CD4-positive, alpha-beta T cell (primary cell): ENCODE data around the gene THRA. TPM values are rescaled to one million over a fixed set of nuclear protein-coding genes. Genes with fewer than 3 reads are reported as not detected.

Experiments
- ATAC-seq: fragments of 200-7000 bp; cut with Tn5 transposase; one replicate; pipeline ENCODE4 v1.10.0; 2022; ENCODE audit warnings: mild to moderate bottlenecking; ENCODE audit not compliant: poor library complexity
- CTCF ChIA-PET: fragments of 350-600 bp; sonication (Branson Sonifier 250); formaldehyde crosslinking; loops from one replicate; lab custom pipeline; 2021; ENCODE audit warnings: antibody characterized with exemption, inconsistent platforms; lab: Charles Lee
- POLR2A ChIA-PET: fragments of 350-600 bp; sonication (Branson Sonifier 250); formaldehyde crosslinking; loops from one replicate; lab custom pipeline; 2021; ENCODE audit warnings: antibody characterized with exemption, inconsistent platforms; lab: Charles Lee
- DNase-seq, 14 experiments: peaks; one replicate each; pipeline ENCODE4 v3.0.0-alpha.2; 2013 to 2020; ENCODE audit warnings: mixed read lengths in 2 of 14
- H3K27ac ChIP-seq, 2 donors: one replicate each; pipeline versions ENCODE4 v1.5.1 to v1.7.0; 2013; ENCODE audit warnings: low read length in 2 of 2, low read depth in 1 of 2, mild to moderate bottlenecking in 1 of 2
- H3K27me3 ChIP-seq, 2 experiments: 1 replicate in 1 of 2; 2 replicates in 1 of 2; pipeline versions ENCODE4 v1.6.1 to v1.7.0; 2013; ENCODE audit warnings: low read length in 2 of 2, control low read depth in 1 of 2, mild to moderate bottlenecking in 1 of 2, moderate library complexity in 1 of 2; ENCODE audit not compliant: insufficient read depth in 2 of 2, control insufficient read depth in 1 of 2
- H3K36me3 ChIP-seq: one replicate; pipeline ENCODE4 v1.6.1; 2013; ENCODE audit warnings: low read length, control low read depth; ENCODE audit not compliant: insufficient read depth
- H3K4me1 ChIP-seq: one replicate; pipeline ENCODE4 v1.6.1; 2013; ENCODE audit warnings: low read length, control low read depth; ENCODE audit not compliant: insufficient read depth
- H3K4me3 ChIP-seq: one replicate; pipeline ENCODE4 v1.5.1; 2013; ENCODE audit warnings: mild to moderate bottlenecking, low read length, moderate library complexity
- H3K9me3 ChIP-seq, 2 experiments: 1 replicate in 1 of 2; 2 replicates in 1 of 2; pipeline versions ENCODE4 v1.6.1 to v1.7.0; 2013; ENCODE audit warnings: low read length in 2 of 2, mild to moderate bottlenecking in 2 of 2, control low read depth in 1 of 2, moderate library complexity in 1 of 2; ENCODE audit not compliant: control insufficient read depth in 1 of 2, insufficient read depth in 1 of 2
- H3K27ac Mint-ChIP-seq: one replicate; pipeline ENCODE4 v1.8.0; 2020; ENCODE audit warnings: mixed read lengths
- H3K27me3 Mint-ChIP-seq: one replicate; pipeline ENCODE4 v1.8.0; 2021; ENCODE audit warnings: mixed read lengths
- H3K36me3 Mint-ChIP-seq: one replicate; pipeline ENCODE4 v1.8.0; 2021; ENCODE audit warnings: low read depth, mixed read lengths
- H3K4me1 Mint-ChIP-seq: one replicate; pipeline ENCODE4 v1.8.0; 2021; ENCODE audit warnings: low read depth, mixed read lengths
- H3K4me3 Mint-ChIP-seq: one replicate; pipeline ENCODE4 v1.8.0; 2020; ENCODE audit warnings: mild to moderate bottlenecking, mixed read lengths
- H3K9me3 Mint-ChIP-seq: one replicate; pipeline ENCODE4 v1.8.0; 2020; ENCODE audit warnings: mixed read lengths
- intact Hi-C, 2 experiments: fragments of 100-400 bp; cut with DNase I in 1 of 2; cut with micrococcal nuclease in 1 of 2; formaldehyde crosslinking; loops; one replicate each; pipeline versions ENCODE4 v1.15.1 to v1.9.0; 2023 to 2025; cut with DNase I, micrococcal nuclease
- total RNA-seq, 174 experiments: library from RNA in 2 of 174; stranded (reverse) in 2 of 174; gene quantifications; one replicate each; pipeline ENCODE4 v1.2.3 and lab custom pipeline; 2021 to 2026
- TF ChIP-seq, protein P1 (sequence below): fragments of 200-600 bp; IDR thresholded peaks from one replicate; pipeline ENCODE4 v1.8.0; 2022; ENCODE audit warnings: antibody characterized with exemption, mild to moderate bottlenecking

The THRA gene
- total RNA-seq, 2 experiments from 2014 or later: 35.2 to 36.4 TPM

DNA sequence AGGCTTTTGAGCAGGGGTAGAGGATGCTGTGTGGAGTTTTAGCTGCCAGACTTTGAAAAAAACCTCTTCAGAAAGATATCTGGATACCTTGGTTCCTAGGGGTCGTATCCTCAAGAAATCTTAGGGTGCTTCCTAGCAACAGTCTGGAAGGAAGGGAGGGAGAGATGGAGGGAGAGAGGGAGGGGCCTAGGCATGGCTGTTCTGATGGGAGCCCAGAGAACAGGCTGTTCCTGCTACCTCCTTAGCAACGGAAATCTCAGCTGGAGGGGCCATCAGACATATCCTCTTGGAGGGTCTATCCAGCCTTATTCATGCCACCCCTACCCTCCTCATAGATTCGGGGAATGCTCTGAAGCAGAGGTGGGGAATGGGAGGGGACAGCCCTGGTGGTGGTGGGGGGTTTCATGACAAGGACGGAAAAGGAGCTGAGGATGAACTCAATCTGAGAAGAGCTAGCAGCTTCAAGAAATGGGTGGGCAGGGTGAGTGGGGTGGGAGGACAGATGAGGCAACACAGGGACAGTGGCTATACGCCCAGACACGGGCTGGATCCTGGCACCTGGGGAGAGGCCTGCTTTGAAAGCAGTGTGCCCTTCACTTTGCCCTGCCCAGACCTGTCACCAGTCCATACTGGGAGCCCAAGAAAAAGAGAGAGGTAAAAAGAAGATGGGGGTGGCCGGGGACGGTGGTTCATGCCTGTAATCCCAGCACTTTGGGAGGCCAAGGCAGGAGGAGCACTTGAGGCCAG is 2.9 kb upstream of the THRA start:
- Mint-ChIP-seq H3K4me3 (peak overlapping the region; percentile 81), H3K27ac (no peak overlapping the region), H3K9me3 (no peaks in the 10 kb centered on the region), H3K4me1 (peaks cover 25% of the 10 kb centered on the region), H3K36me3 (peaks cover 8% of the 10 kb centered on the region), H3K27me3 (no peaks in the 10 kb centered on the region)
- POLR2A ChIA-PET: interaction anchor here (1.2 kb wide), 1 partner anchor 35 kb away, joined by 4 read pairs; no protein-coding TSS in a partner anchor
- Histone ChIP-seq H3K36me3 (no peaks in the 10 kb centered on the region), H3K9me3 (no peaks in the 10 kb centered on the region), H3K27ac (no peak overlapping the region), H3K27me3 (peaks cover 0 to 6% of the 10 kb centered on the region in 2 experiments), H3K4me3 (no peak overlapping the region), H3K4me1 (peaks cover 25% of the 10 kb centered on the region)
- CTCF ChIA-PET: interaction anchor here (0.8 to 3.6 kb wide), 4 partner anchors 16 to 132 kb away, joined by 3 to 13 read pairs (median 4); no protein-coding TSS in a partner anchor
- TF ChIP-seq, protein P1, sequence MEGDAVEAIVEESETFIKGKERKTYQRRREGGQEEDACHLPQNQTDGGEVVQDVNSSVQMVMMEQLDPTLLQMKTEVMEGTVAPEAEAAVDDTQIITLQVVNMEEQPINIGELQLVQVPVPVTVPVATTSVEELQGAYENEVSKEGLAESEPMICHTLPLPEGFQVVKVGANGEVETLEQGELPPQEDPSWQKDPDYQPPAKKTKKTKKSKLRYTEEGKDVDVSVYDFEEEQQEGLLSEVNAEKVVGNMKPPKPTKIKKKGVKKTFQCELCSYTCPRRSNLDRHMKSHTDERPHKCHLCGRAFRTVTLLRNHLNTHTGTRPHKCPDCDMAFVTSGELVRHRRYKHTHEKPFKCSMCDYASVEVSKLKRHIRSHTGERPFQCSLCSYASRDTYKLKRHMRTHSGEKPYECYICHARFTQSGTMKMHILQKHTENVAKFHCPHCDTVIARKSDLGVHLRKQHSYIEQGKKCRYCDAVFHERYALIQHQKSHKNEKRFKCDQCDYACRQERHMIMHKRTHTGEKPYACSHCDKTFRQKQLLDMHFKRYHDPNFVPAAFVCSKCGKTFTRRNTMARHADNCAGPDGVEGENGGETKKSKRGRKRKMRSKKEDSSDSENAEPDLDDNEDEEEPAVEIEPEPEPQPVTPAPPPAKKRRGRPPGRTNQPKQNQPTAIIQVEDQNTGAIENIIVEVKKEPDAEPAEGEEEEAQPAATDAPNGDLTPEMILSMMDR: no peak
- ATAC-seq (no peak), DNase-seq (no peak)
- intact Hi-C loops: loop anchor here in 1 of 2 experiments (5.0 kb wide), 2 partner anchors 37 to 52 kb away; no protein-coding TSS in a partner anchor

DNA sequence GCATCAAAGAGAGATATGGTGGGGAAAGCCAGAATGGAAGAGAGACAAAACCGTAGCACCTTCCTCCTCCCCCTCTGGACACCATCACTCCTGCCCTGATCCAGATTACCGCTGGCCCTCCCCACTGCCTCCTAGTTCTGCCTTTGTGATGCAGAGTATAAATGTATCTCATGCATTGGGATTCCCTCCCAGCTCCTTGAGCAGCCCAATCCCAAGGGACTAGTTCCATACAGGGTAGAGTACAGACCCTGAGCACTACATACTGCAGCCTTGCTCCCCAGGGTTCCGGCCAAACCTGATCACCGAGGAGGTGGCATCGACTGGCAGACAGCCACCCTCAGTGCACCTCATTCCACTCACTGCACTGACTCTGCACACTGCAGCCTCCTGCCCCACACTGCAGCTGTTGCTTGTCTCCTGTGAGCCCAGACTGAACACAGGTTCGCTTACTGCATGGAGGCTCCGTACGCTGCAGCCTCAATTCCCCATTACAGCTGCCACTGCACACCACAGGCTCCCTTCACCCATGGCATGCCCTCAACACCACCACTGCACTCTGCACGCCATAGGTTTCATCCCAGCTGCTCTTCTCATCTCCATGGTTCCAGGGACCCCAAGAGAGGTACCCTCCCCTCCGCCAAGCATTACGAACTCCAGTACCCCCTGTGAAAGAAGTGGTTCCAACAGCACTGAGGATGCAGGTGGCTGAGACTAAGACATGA is 1.7 kb upstream of the THRA start:
- Mint-ChIP-seq H3K4me1 (peaks cover 34% of the 10 kb centered on the region), H3K36me3 (peaks cover 12% of the 10 kb centered on the region), H3K9me3 (no peaks in the 10 kb centered on the region), H3K27me3 (no peaks in the 10 kb centered on the region), H3K27ac (no peak overlapping the region), H3K4me3 (peak overlapping the region; percentile 88)
- ChIA-PET CTCF (interaction anchor here (0.6 to 5.8 kb wide), 5 partner anchors 14 to 108 kb away, joined by 3 to 38 read pairs (median 4); no protein-coding TSS in a partner anchor), POLR2A (interaction anchor here (1.3 to 4.8 kb wide), 3 partner anchors 38 to 51 kb away, joined by 3 to 48 read pairs (median 34); partner anchors contain the start of gene NR1D1)
- no peak overlapping the region for H3K4me3 ChIP-seq
- DNase-seq: no peak
- H3K27ac ChIP-seq: no peak overlapping the region
- no peaks in the 10 kb centered on the region for H3K36me3 ChIP-seq
- peaks cover 37% of the 10 kb centered on the region for H3K4me1 ChIP-seq
- H3K9me3 ChIP-seq: no peaks in the 10 kb centered on the region
- no peak for ATAC-seq
- intact Hi-C loops: loop anchor here in 1 of 2 experiments (5.0 kb wide), 2 partner anchors 36 to 51 kb away; no protein-coding TSS in a partner anchor
- TF ChIP-seq, protein P1: no peak
- peaks cover 0 to 6% of the 10 kb centered on the region in 2 experiments for H3K27me3 ChIP-seq

DNA sequence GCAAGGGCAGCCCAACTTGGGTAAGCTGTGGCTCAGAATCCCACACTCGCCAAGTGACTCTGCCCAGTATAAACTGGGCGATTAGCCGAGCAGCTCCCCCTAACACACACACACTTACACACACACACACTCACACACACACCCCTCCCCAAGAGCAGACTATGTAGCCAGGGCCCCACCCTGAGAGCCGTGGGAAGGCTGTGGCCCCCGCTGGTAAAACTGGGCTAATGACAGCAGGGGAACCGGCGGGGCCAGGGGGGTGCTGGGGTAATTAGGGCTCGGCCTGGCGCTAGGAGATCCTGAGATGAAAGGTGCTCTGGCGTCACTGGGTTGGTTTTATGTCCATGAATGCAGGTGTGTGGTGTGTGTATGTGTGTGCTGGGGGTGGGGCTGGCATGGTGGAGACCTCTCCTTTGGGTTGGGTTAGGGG is 1.1 kb upstream of the THRA start:
- TF ChIP-seq, protein P1: no peak
- Histone ChIP-seq H3K27ac (no peak overlapping the region), H3K4me3 (no peak overlapping the region), H3K4me1 (peaks cover 39% of the 10 kb centered on the region), H3K36me3 (no peaks in the 10 kb centered on the region), H3K27me3 (peaks cover 0 to 6% of the 10 kb centered on the region in 2 experiments), H3K9me3 (no peaks in the 10 kb centered on the region)
- H3K4me3 Mint-ChIP-seq: peak overlapping the region; percentile 88
- H3K27me3 Mint-ChIP-seq: no peaks in the 10 kb centered on the region
- peaks cover 40% of the 10 kb centered on the region for H3K4me1 Mint-ChIP-seq
- no peak for DNase-seq
- ChIA-PET POLR2A (interaction anchor here (1.3 to 4.8 kb wide), 4 partner anchors 14 to 50 kb away, joined by 3 to 48 read pairs (median 26); partner anchors contain the start of gene NR1D1), CTCF (interaction anchor here (1.0 to 5.8 kb wide), 4 partner anchors 14 to 130 kb away, joined by 3 to 38 read pairs (median 8); no protein-coding TSS in a partner anchor)
- H3K36me3 Mint-ChIP-seq: peaks cover 12% of the 10 kb centered on the region
- peak overlapping the region; percentile 62 for H3K27ac Mint-ChIP-seq
- no peaks in the 10 kb centered on the region for H3K9me3 Mint-ChIP-seq
- ATAC-seq: no peak
- intact Hi-C loops: loop anchor here (1.0 to 5.0 kb wide), 8 partner anchors 14 to 107 kb away; partner anchors contain the start of gene CASC3 (in 1 of the 2)
